CD4-positive, alpha-beta T cell treated with Interleukin-4 for 4 hours (primary cell): ENCODE data around the gene ARHGAP19.
"Not testable (repeated sequence)": the region's sequence is repeated elsewhere in the genome, so short reads cannot be mapped to it uniquely, and the experiment has no call there.

Source experiments
- DNase-seq: peaks from one replicate; pipeline ENCODE4 v3.0.0-alpha.2; 2020

The ARHGAP19 gene

DNA sequence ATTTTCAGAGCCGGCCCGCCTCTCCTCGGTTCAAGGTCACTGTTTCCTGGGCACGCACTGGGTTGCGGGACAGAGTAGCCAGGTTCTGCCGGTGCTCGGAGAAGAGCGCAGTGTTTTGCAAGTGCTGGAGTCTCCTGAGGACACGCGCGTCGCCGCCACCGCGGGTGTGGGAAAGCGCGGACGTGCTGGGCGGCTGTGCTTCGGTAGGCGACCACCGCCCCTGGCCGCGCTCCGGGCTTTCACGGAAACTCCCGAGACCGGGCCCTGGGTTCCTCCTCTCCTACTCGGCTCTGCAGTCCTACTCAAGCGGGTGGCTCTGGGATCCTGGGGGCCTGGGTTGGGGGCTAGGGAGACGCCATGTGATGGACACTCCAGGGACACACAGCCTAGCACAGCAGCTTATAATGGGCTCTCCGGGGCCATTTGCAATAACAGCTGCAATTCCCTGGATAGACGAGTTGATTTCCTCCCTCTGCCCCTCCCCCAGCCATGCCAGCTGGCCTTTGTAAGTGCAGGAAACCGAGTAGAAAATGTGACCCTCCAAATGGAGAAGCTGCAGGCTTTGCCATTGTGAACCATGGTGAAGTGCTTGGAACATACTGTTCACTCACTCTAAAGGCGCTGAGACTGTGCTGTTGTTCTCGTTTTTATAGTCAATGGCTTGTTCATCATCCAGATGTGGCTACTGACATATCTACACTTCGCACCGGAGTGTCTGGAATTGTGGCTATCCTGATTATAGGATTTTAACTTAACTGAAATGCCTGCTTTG lies 28.8 kb upstream of the ARHGAP19 start:
- no peak for DNase-seq

DNA sequence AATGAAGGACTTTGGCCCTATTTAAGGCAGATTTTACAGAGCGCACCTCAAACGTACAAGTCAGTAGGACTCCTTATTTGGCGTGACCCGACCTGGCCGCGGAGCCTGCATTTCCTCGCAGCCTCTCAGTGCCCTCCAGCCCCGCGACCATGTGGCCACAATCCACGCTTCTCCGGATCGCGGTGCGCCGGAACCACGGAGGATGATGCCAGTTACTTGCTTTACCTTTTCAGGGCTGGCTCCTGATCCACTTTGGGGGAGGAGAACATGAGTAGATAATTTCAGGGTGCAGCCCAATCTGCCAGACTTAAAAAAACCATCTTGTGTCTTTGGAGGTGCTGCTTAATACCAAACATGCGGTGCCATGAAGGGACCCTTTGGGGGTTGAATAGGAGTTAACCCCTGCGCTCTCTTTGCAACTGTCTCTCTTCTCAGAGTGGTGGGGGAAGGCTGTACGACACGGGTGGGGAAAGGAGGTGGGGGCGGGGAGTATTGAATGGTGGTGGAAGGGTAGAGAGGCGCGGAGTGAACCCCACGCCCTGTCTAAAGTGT lies 28.1 kb upstream of the ARHGAP19 start:
- no peak for DNase-seq

DNA sequence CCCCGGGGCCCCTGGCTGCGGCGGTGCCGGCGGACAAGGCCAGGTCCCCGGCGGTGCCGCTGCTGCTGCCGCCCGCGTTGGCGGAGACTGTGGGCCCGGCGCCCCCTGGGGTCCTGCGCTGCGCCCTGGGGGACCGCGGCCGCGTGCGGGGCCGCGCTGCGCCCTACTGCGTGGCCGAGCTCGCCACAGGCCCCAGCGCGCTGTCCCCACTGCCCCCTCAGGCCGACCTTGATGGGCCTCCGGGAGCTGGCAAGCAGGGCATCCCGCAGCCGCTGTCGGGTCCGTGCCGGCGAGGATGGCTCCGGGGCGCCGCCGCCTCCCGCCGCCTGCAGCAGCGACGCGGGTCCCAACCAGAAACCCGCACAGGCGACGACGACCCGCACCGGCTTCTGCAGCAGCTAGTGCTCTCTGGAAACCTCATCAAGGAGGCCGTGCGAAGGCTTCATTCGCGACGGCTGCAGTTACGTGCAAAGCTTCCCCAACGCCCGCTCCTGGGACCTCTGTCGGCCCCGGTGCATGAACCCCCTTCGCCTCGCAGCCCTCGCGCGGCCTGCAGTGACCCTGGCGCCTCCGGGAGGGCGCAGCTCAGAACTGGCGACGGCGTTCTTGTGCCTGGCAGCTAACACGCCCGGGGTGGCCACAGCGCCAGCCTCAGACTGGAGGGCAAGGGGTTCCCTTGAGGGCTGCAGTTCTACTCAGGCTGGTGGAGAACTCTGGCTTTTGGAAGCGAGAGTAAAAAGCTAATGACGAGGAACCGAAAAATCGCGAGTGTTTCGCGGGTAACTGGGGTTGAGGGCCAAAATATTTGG lies 27.4 kb upstream of the ARHGAP19 start:
- DNase-seq: peak; percentile 60

DNA sequence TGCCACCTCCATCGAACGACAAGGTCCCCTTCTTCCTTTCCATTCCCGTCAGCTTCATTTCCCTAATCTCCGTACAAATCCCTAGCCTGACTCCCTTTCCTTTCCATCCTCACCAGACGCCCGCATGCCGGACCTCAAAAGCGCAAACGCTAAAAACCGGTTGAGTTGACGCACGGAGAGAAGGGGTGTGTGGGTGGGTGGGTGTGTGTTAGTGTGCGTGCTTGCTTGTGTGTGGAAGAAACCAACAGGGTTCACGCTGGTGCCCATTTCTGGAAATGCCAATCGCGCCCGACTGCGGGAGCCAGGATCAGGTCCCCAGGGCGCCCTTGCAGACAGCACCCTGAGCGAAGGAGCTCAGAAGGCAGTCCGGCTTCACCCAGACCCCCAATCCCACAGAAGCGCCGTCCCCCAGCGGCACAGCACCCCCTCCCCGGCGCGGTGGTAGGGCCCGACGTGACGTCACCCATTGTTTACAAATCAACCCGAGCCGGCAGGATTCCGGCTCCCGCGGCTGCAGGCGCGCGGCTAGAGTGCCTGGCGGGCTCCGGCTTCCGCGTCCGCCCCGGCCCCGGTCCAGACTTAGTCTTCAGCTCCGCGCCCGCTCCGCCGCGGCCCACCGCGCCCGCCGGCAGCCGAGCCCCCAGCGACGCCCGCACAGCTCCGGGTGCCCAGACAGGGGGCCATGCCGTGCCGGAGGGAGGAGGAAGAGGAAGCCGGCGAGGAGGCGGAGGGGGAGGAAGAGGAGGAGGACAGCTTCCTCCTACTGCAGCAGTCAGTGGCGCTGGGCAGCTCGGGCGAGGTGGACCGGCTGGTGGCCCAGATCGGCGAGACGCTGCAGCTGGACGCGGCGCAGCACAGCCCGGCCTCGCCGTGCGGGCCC lies 26.6 kb upstream of the ARHGAP19 start, which contains the start of gene FRAT1:
Gene FRAT1 (plus strand): TSS at position 500 of the 880 bp plus-strand sequence. CDS start 183 bp downstream, at position 683.
- peak; percentile 87 for DNase-seq

DNA sequence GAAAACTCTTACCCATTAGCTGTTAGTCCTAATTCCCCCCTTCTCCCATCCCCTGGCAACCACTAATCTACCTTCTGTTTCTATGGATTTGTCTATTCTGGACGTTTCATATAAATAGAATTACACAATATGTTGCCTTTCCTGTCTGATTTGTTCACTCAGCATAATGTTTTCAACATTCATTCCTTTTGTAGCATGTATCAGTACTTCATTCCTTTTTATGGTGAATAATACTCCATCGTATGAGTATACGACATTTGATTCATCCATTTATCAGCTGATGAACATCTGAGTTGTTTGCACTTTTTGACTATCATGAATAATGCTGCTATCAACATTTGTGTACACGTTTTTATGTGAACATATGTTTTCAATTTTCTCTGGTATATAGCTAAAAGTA lies 22.2 kb upstream of the ARHGAP19 start:
- no peak for DNase-seq

GRCh38 chr10:97312897-97313296 lies 20.5 kb upstream of the ARHGAP19 start:
- no peak for DNase-seq

DNA sequence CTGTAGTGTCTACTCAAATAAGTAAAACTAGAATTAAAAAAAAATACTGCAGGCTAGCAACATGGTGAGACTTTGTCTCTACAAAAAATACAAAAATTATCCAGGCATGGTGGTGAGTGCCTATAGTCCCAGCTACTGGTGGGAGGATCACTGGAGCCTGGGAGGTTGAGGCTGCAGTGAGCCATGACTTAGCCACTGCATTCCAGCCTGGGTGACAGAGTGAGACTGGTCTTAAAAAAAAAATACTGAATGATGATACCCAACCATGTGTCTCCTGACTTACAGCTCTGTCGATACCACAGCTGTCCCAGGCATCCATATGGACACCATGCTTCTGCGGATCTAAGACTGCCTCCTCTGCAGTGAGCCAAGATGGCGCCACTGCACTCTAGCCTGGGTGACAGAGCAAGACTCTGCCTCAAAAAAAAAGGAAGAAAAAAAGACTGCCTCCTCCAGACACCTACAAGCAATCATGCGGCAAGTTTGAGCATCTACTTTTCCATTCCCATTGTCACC lies 18.7 kb upstream of the ARHGAP19 start:
- DNase-seq: no peak

- DNase-seq: no peak
Observed at GRCh38 chr10:97307866-97308780, 15.7 kb upstream of the ARHGAP19 start.

- DNase-seq: no peak
Observed at GRCh38 chr10:97307441-97307840, 15.0 kb upstream of the ARHGAP19 start.

- DNase-seq: no peak
Observed at GRCh38 chr10:97302088-97302791, 9.8 kb upstream of the ARHGAP19 start.

- no peak for DNase-seq
Observed at GRCh38 chr10:97300980-97301379, 8.5 kb upstream of the ARHGAP19 start.

DNA sequence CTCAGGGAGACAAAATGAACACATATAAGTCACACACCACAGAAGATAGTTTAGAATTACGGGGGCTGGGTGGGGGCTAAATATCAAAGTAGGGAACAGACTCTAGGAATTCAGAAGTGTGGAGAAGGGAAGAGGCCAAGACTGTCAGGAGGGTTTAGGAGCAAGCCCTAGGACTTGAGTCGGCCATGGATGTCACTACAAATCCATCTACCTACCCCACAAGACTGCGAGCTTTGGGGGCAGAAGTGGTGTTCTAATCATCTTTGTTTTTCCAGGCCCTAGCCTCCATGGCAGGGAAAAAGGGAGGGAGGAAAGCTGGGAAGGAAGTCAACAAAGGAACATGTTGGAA lies 5.8 kb upstream of the ARHGAP19 start:
- no peak for DNase-seq

DNA sequence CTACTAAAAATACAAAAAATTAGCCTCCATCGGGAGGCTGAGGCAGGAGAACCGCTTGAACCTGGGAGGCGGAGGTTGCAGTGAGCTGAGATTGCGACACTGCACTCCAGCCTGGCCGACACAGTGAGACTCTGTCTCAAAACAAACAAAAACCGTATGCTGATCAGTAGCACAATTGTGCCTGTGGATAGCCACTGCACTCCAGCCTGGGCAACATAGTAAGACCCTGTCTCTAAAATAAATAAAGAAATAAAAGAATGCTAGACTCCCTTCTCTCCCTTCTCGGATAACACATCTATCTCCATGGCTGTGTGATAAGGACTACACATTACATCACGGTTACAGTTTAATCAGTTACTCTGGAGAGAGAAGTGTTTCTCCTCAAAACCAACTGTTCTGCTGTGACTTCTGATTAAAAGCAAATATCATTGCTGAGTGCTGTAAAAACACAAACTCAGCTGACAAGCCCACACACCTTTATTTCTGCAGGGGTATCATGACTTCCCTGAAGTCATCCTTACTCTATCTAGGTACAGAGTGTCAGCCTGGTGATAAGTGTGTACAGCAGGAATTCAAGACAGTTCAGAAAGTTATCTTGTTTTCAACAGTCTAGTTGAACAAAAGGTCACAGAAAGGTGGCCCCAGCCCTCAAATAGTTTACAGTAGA lies 5.3 kb upstream of the ARHGAP19 start:
- DNase-seq: no peak

GRCh38 chr10:97292862-97293198 lies 393 bp upstream of the ARHGAP19 start:
- DNase-seq: no peak

DNA sequence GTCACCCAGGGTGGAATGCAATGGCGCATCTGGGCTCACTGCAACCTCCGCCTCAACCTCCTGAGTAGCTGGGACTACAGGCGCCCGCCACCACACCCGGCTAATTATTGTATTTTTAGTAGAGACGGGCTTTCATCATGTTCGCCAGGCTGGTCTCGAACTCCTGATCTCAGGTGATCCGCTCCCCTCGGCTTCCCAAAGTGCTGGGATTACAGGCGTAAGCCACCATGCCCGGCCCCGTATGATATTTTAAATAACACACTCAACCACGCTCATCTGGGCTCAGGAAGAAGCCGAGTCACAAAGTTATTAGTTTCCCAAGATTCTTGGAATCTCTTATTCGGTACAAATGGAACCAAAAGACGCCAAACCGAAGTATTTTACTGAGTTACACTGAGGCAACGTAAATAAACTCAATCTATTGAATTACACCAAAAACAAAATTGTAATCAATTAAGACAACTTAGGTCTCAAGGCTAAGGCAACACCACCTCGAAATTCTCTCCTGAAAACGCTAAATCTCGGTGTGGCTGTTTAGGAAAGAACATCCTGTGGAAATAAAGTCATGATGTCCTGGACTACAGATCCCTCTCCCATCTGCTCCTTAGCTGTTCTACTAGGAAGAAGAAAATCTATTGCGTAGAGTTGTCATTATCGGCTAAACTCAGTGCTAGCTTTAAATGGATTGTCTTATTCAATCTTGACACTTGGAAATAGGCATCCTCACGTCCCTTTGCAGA lies 910 bp downstream of the ARHGAP19 start:
- no peak for DNase-seq

- not testable (repeated sequence) for DNase-seq
Observed at GRCh38 chr10:97290576-97291356, 1.7 kb downstream of the ARHGAP19 start.

GRCh38 chr10:97290076-97290475 lies 2.4 kb downstream of the ARHGAP19 start:
- not testable (repeated sequence) for DNase-seq

DNA sequence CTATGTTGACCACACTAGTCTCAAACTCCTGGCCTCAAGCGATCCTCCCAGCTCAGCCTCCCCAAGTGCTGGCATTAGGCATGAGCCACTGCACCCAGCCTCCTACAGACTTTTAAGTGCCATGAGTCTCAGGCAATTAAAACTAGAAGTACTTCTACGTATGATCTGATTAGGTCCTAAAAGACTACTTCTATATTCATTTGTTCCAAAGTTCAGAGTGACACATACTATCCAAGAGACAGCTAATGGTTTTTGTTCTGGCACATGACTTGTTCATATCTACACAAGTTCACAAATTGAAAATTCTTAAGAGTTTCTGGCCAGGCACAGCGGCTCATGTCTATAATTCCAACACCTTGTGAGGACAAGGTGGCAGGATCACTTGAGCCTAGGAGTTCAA lies 11.7 kb downstream of the ARHGAP19 start:
- no peak for DNase-seq
